ENCODE data around the gene NPLOC4.
"Not testable (repeated sequence)": the region's sequence is repeated elsewhere in the genome, so short reads cannot be mapped to it uniquely, and the experiment has no call there.

NPLOC4 gene

GRCh38 chr17:81532490-81533287 lies 104.2 kb downstream of the NPLOC4 start:
- DNase-seq (ENCODE audit: low spot score), result no peak

GRCh38 chr17:81531998-81532404 lies 104.9 kb downstream of the NPLOC4 start:
- DNase-seq (ENCODE audit: low spot score), result not testable (repeated sequence)

GRCh38 chr17:81531013-81531412 lies 105.9 kb downstream of the NPLOC4 start:
- DNase-seq (ENCODE audit: low spot score), result not testable (repeated sequence)

GRCh38 chr17:81529437-81529803 lies 107.5 kb downstream of the NPLOC4 start:
- no peak for DNase-seq (ENCODE audit: low spot score)

GRCh38 chr17:81528651-81529436 lies 108.1 kb downstream of the NPLOC4 start:
- DNase-seq (ENCODE audit: low spot score), result no peak

GRCh38 chr17:81528384-81528650 lies 108.6 kb downstream of the NPLOC4 start:
- DNase-seq (ENCODE audit: low spot score), result no peak

GRCh38 chr17:81527591-81528383 lies 109.1 kb downstream of the NPLOC4 start, which contains the start of gene FSCN2:
Gene FSCN2, plus strand, starts transcription at chr17:81528377. Its CDS starts 155 bp downstream, at chr17:81528532.
- no peak for DNase-seq (ENCODE audit: low spot score)

- no peak for DNase-seq (ENCODE audit: low spot score)
These were observed 110.0 kb downstream of the NPLOC4 start for GRCh38 chr17:81526662-81527571.

- DNase-seq (ENCODE audit: low spot score), result no peak
These were observed 112.1 kb downstream of the NPLOC4 start for GRCh38 chr17:81524865-81525159.

GRCh38 chr17:81524039-81524864 lies 112.7 kb downstream of the NPLOC4 start:
- no peak for DNase-seq (ENCODE audit: low spot score)

- no peak for DNase-seq (ENCODE audit: low spot score)
These were observed 113.4 kb downstream of the NPLOC4 start for GRCh38 chr17:81523402-81524038.

GRCh38 chr17:81522491-81523401 lies 114.2 kb downstream of the NPLOC4 start:
- no peak for DNase-seq (ENCODE audit: low spot score)

- no peak for DNase-seq (ENCODE audit: low spot score)
These were observed 116.7 kb downstream of the NPLOC4 start for GRCh38 chr17:81520021-81520901.

- no peak for DNase-seq (ENCODE audit: low spot score)
These were observed 117.5 kb downstream of the NPLOC4 start for GRCh38 chr17:81519284-81520020.

- no peak for DNase-seq (ENCODE audit: low spot score)
These were observed 118.1 kb downstream of the NPLOC4 start for GRCh38 chr17:81518785-81519283.

- no peak for DNase-seq (ENCODE audit: low spot score)
These were observed 118.7 kb downstream of the NPLOC4 start for GRCh38 chr17:81518113-81518784.
